HepG2 (cell line): ENCODE measurements around the gene DRAP1. TPM values are rescaled to one million over a fixed set of nuclear protein-coding genes. Genes with fewer than 3 reads are reported as not detected.

Source experiments
- CREB3 ChIP-seq: sonication (generic); formaldehyde crosslinking; IDR thresholded peaks from 2 replicates; pipeline ENCODE4 v1.5.0; 2020; ENCODE audit warnings: missing genetic modification reagents
- HOXA9 ChIP-seq: sonication (generic); formaldehyde crosslinking; IDR thresholded peaks from 2 replicates; pipeline ENCODE4 v1.8.1; 2022; ENCODE audit warnings: missing genetic modification reagents, mild to moderate bottlenecking, moderate library complexity, borderline replicate concordance
- KAT7 ChIP-seq: IDR thresholded peaks from 2 replicates; pipeline ENCODE4 v1.6.1; 2018; ENCODE audit warnings: borderline replicate concordance, missing compliant biosample characterization
- MBD4 ChIP-seq: IDR thresholded peaks from 2 replicates; pipeline ENCODE4 v1.6.1; 2012; ENCODE audit warnings: low read length, inconsistent platforms, borderline replicate concordance
- MYC ChIP-seq: sonication (generic); formaldehyde crosslinking; IDR thresholded peaks from 2 replicates; pipeline ENCODE4 v1.9.0; 2021; ENCODE audit warnings: missing genetic modification reagents, borderline replicate concordance
- SIN3B ChIP-seq: fragments of 150-350 bp; IDR thresholded peaks from 2 replicates; pipeline ENCODE4 v1.6.1; 2014; ENCODE audit warnings: low read length
- TBX2 ChIP-seq: sonication (generic); formaldehyde crosslinking; IDR thresholded peaks from 2 replicates; pipeline ENCODE4 v1.5.0; 2020; ENCODE audit warnings: missing genetic modification reagents, mild to moderate bottlenecking, borderline replicate concordance
- TGIF2 ChIP-seq: IDR thresholded peaks from 2 replicates; pipeline ENCODE4 v1.6.1; 2016; ENCODE audit warnings: control low read depth, missing compliant biosample characterization
- ZBTB40 ChIP-seq, 2 experiments: fragments of 450-650 bp in 1 of 2; sonication (generic) in 1 of 2; formaldehyde crosslinking in 1 of 2; IDR thresholded peaks; 2 replicates each; pipeline versions ENCODE4 v1.6.1 to v1.8.0; 2016 to 2022; ENCODE audit warnings: antibody characterized with exemption in 1 of 2, mild to moderate bottlenecking in 1 of 2, missing genetic modification reagents in 1 of 2
- ZBTB7B ChIP-seq: sonication (generic); formaldehyde crosslinking; IDR thresholded peaks from 2 replicates; pipeline ENCODE4 v1.4.0; 2020; ENCODE audit warnings: missing genetic modification reagents
- ZNF496 ChIP-seq: sonication (generic); formaldehyde crosslinking; IDR thresholded peaks from 2 replicates; pipeline ENCODE4 v1.8.1; 2023; ENCODE audit warnings: mild to moderate bottlenecking, moderate library complexity, missing genetic modification reagents; ENCODE audit not compliant: insufficient replicate concordance
- ZNF589 ChIP-seq: sonication (generic); formaldehyde crosslinking; conservative IDR thresholded peaks from 2 replicates; pipeline ENCODE4 v1.8.0; 2022; ENCODE audit warnings: mild to moderate bottlenecking, moderate library complexity, missing genetic modification reagents
- ZNF687 ChIP-seq: sonication (generic); formaldehyde crosslinking; IDR thresholded peaks from 2 replicates; pipeline ENCODE4 v1.5.1; 2020; ENCODE audit warnings: mild to moderate bottlenecking, missing genetic modification reagents, moderate library complexity
- polyA plus RNA-seq, 8 experiments: library from polyadenylated mRNA; depleted of rRNA in 3 of 8; stranded (reverse) in 7 of 8; unstranded in 1 of 8; fragments of >200 nt; fragmentation: Illumina TruSeq in 4 of 8; extraction: Trizol in 4 of 8; gene quantifications; 2 replicates each; pipeline versions ENCODE4 v1.2.1 to v1.2.3, GENCODE V29; 2011 to 2016; ENCODE audit warnings: low read depth in 4 of 8, missing spikeins in 1 of 8, mixed read lengths in 1 of 8; ENCODE audit not compliant: insufficient read depth in 1 of 8
- total RNA-seq, 5 experiments: library from RNA; depleted of rRNA; stranded (reverse); fragments of >200 nt; fragmentation: Illumina TruSeq; extraction: Trizol; gene quantifications; 2 replicates each; pipeline ENCODE4 v1.2.3, GENCODE V29; 2016; ENCODE audit warnings: low read depth in 1 of 5

The DRAP1 gene
- total and polyA plus RNA-seq, 2 of the 13 experiments (the other 11 are each of a cell fraction or from before 2014, with no cell fraction given): 46.8 to 52.3 TPM

- no peak for TF ChIP-seq ZBTB40 (IDR thresholded peaks at IDR 0.05)
- no peak for TF ChIP-seq ZBTB40 (CRISPR knock-in tag; IDR thresholded peaks at IDR 0.05)
- TF ChIP-seq MBD4: no peak
- 0 out of 2 replicates have a peak, but pooled peaks have one; percentile 8 for TF ChIP-seq MYC (CRISPR knock-in tag)
- TF ChIP-seq SIN3B: 0 out of 2 replicates have a peak, but pooled peaks have one; percentile 2
- no peak for TF ChIP-seq CREB3 (CRISPR knock-in tag)
- TF ChIP-seq TGIF2 (CRISPR knock-in tag): peak; percentile 2; the same call in 1 of the 2 replicates
- TF ChIP-seq ZNF589 (CRISPR knock-in tag): 0 out of 2 replicates have a peak, but pooled peaks have one; percentile 16
- TF ChIP-seq HOXA9 (CRISPR knock-in tag): 0 out of 2 replicates have a peak, but pooled peaks have one; percentile 18
- TF ChIP-seq KAT7 (CRISPR knock-in tag): 0 out of 2 replicates have a peak, but pooled peaks have one; percentile 5
- TF ChIP-seq TBX2 (CRISPR knock-in tag): 0 out of 2 replicates have a peak, but pooled peaks have one; percentile 23
- no peak for TF ChIP-seq ZNF496 (CRISPR knock-in tag)
- TF ChIP-seq ZNF687: peak; percentile 65
- 0 out of 2 replicates have a peak, but pooled peaks have one; percentile 14 for TF ChIP-seq ZBTB7B (CRISPR knock-in tag)
These were observed 546 bp downstream of the DRAP1 start (continued) for GRCh38 chr11:65919573-65920371.
